Measurements from ENCODE around the gene SLX4IP.

The SLX4IP gene

GRCh38 chr20:10537850-10538480 is 102.9 kb downstream of the SLX4IP start:
- Histone ChIP-seq H3K27me3 (ENCODE audit: insufficient read depth, poor library complexity, severe bottlenecking) (no peaks in the 10 kb centered on the region), H3K27ac (replicated peaks) (no peak overlapping the region), H3K4me3 (replicated peaks; ENCODE audit: insufficient read depth, low read length) (no peak overlapping the region)
- TF ChIP-seq SPI1 (IDR thresholded peaks at IDR 0.05; ENCODE audit: borderline replicate concordance, low read depth), result no peak
- TF ChIP-seq POLR2AphosphoS5 (IDR thresholded peaks at IDR 0.05; ENCODE audit: low read depth), result no peak
- TF ChIP-seq CTCF (IDR thresholded peaks at IDR 0.05; ENCODE audit: insufficient read depth, low read length), result no peak
- no peak for TF ChIP-seq REST (IDR thresholded peaks at IDR 0.05; ENCODE audit: insufficient replicate concordance, low read depth)
- no peak for TF ChIP-seq GABPA (IDR thresholded peaks at IDR 0.05; ENCODE audit: low read depth)
- DNase-seq (ENCODE audit: low read depth in 1 of 2, low spot score in 1 of 2), result no peak

- H3K27ac ChIP-seq (replicated peaks), result no peak overlapping the region
- DNase-seq (ENCODE audit: low read depth in 1 of 2, low spot score in 1 of 2), result no peak
Observed at GRCh38 chr20:10538768-10539167, 103.7 kb downstream of the SLX4IP start.

More at GRCh38 chr20:10538768-10539167, 103.7 kb downstream of the SLX4IP start:
- H3K4me3 ChIP-seq (replicated peaks; ENCODE audit: insufficient read depth, low read length), result no peak overlapping the region
- H3K27me3 ChIP-seq (ENCODE audit: insufficient read depth, poor library complexity, severe bottlenecking), result no peaks in the 10 kb centered on the region
- no peak for TF ChIP-seq POLR2AphosphoS5 (IDR thresholded peaks at IDR 0.05; ENCODE audit: low read depth)
- TF ChIP-seq REST (IDR thresholded peaks at IDR 0.05; ENCODE audit: insufficient replicate concordance, low read depth), result no peak
- no peak for TF ChIP-seq SPI1 (IDR thresholded peaks at IDR 0.05; ENCODE audit: borderline replicate concordance, low read depth)
- no peak for TF ChIP-seq GABPA (IDR thresholded peaks at IDR 0.05; ENCODE audit: low read depth)
- no peak for TF ChIP-seq CTCF (IDR thresholded peaks at IDR 0.05; ENCODE audit: insufficient read depth, low read length)
